NOMO-1 (cell line): Measurements from ENCODE around the gene CD79B.
"Not testable (repeated sequence)": the region's sequence is repeated elsewhere in the genome, so short reads cannot be mapped to it uniquely, and the experiment has no call there.

Source experiments
- DNase-seq, 2 experiments: peaks; one replicate each; lab custom pipeline; 2025; ENCODE audit not compliant: unreplicated experiment in 2 of 2; lab: John Stamatoyannopoulos, UW

The CD79B gene

DNA sequence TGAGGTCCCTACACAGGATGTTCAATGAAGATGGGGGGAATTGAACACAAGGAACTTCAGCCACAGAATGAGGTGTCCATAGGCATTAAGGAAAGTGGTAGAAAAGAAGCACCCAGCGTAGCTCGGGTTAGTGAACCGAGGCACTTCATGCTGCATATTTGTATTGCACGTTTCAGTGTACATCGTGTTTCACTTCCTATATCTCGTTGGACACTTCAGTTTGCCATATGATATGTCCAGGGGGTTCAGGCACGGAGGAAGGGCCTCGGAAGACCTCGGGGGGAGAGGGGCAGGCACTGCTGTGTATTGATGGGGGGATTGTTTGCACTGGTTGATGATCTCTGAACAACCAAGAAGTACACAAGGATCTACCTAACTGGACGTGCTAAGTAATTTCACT is 16.4 kb downstream of the CD79B start:
- peak in 1 of 2 experiments; percentile 49 for DNase-seq

DNA sequence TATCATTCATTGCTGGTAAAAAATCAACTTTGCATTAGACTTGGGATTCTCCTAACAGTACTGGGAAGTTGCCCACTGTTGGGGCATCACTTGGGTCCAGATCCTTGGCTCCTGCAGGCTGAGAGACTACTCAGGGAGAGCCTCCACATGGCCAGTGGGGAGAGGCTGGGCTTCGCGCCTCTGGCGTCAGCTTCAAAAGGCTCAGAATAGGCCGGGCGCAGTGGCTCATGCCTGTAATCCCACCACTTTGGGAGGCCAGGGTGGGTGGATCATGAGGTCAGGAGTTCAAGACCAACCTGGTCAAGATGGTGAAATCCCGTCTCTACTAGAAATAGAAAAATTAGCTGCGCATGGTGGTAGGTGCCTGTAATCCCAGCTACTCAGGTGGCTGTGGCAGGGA is 17.7 kb downstream of the CD79B start:
- DNase-seq = no peak

DNA sequence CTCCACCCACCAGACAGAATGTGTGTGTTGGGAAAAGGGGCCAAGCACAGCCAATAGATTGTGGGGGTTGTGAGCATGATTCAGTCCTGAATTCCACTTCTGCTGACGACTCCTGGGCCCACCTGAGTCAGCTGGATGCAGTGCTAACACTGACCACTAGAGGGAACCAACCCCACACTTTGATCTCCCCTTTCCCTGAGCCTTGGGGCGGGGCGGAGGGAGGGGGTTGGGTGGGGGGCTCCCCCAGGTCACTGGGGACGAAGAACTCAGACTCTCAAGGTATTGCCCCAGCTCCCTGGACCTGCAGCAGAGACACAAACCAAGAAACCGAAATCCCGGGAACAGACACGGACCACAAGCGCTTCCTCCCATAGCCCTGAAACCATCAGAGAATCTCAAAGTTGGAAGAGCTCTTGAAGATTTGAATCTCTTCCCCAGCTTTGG is 20.5 kb downstream of the CD79B start:
- DNase-seq = no peak

DNA sequence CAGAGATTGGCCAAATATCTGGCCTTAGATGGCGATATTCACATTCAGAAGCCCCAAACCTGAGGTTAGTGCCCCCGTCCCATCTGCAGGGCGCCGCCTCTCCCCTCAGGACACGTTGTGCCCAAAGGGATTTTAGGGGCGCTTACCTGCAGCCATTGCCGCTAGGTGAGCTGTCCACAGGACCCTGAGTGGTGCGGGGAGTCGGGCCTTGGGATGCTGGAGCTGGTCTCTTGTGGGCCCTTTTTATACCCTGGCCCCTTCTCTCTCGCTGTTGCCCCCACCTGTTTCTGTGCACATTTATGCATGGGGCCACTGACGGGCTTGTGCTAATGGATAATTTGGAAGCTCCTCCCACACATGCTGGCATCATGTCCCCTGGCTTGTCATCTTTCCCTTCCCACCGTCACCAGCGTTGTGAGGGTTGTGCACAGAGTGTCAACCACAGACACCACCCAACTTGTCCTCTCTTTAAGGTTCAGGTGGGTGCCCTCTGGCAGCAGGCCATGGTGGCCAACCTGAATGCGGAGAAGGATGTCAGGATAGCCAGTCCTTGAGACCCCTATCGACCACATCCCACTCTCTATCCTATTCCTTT is 21.0 kb downstream of the CD79B start, which contains the start of gene CSHL1:
TSS of gene CSHL1 (minus strand) at position 218 of the 595 bp plus-strand sequence. CDS start at position 156, 62 bp downstream.
- no peak for DNase-seq

DNA sequence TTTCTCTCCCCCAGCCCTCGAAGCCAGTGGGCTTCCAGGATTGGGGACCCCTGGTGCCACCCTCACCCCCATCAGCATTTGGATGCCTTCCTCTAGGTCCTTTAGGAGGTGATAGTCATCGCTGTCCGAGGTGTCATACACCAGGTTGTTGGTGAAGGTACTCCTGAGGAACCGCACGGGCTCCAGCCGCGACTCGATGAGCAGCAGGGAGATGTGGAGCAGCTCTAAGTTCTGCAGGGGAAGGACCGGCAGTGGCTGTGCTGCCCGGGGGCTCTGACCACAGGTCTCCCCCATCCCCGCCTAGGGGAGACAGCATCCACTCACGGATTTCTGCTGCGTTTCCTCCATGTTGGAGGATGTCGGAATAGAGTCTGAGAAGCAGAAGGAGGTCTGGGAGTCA is 22.0 kb downstream of the CD79B start:
- no peak for DNase-seq

DNA sequence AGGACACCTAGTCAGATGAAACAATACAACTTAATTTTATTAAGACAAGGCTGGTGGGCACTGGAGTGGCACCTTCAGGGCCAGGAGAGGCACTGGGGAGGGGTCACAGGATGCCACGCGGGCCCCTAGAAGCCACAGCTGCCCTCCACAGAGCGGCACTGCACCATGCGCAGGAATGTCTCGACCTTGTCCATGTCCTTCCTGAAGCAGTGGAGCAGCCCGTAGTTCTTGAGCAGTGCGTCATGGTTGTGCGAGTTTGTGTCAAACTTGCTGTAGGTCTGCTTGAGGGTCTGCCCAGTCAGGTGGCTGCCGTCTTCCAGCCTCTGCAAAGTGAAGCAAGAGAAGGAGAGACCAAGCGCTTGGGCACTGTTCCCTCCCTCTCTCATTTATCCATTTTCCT is 22.5 kb downstream of the CD79B start:
- not testable (repeated sequence) for DNase-seq

DNA sequence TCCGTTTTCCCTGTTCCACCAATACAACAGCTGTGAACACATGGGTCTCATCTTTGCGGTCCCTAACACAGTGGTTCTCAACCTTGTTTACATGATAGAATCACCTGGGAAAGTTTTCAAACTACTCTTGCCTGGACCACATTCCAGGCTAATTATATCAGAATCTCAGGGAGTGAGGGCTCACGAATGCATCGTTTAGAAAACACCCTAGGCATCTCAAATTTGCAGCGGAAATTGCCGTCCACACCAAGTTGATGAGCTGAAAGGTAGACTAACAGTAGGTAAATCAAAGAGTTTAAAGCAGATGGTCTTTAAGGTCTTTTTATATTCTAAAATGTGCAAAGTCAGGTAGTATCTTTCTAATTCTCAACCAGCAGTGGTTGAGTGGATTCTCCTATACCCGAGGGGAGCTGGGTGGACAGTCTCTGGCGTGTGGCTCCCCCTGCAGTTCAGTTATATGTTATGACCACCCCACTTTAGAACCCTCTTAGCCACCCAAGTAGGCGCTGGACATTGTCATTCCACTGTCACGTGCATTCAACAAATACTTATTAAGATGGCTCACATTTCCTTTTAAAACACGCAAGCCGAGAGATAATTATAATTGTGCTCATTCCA is 24.9 kb downstream of the CD79B start:
- DNase-seq = not testable (repeated sequence)

DNA sequence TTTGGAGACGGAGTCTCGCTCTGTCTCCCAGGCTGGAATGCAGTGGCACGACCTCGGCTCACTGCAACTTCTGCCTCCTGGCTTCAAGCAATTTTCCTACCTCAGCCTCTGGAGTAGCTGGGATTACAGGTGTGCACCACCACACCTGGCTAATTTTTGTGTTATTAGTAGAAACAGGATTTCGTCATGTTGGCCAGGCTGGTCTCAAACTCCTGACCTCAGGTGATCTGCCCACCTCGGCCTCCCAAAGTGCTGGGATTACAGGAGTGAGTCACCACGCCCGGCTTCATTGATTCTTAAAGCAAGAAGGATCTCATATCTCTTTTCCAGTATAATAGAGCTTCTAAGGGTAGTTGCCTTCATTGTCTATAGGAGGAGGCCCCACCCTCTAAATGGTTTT is 27.3 kb downstream of the CD79B start:
- DNase-seq = not testable (repeated sequence)

DNA sequence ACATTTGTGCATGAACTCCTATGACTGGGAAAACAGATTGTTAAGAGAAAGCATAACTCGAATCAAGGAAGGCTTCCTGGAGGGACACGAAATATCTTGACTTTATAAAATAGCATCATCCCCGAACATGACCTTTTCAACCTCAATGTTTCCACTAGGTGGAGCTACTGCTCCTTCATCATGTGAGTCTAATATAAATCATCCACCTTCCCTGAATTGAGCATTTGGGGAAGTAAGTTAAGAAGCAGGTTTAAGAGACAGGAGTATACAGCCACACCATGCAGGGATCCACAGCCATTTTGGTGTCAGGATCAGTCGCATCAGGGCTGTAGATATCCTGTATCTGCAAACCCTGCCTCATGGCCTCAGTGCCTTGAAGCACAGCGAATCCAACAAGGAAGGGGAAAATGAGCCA is 28.3 kb downstream of the CD79B start:
- DNase-seq = not testable (repeated sequence)

DNA sequence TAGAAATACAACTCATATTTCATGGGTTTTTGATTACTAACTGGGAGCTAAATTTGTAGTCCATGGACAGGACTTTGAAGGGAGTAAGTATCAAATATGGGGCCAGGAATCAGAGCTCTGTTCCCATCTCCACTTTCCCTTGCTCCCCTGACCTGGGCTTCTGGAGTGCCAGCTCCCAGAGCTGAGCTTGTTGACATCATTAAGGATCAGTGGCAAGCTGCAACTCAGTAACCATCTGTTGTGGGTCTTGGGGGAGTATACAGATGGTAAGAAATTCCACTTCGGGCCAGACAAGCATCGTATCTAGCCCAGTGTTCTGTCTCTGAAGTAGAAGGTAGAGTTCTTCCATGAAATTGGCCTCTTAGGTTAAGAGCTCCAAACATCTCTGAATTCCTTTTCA is 30.2 kb downstream of the CD79B start:
- DNase-seq = not testable (repeated sequence)

DNA sequence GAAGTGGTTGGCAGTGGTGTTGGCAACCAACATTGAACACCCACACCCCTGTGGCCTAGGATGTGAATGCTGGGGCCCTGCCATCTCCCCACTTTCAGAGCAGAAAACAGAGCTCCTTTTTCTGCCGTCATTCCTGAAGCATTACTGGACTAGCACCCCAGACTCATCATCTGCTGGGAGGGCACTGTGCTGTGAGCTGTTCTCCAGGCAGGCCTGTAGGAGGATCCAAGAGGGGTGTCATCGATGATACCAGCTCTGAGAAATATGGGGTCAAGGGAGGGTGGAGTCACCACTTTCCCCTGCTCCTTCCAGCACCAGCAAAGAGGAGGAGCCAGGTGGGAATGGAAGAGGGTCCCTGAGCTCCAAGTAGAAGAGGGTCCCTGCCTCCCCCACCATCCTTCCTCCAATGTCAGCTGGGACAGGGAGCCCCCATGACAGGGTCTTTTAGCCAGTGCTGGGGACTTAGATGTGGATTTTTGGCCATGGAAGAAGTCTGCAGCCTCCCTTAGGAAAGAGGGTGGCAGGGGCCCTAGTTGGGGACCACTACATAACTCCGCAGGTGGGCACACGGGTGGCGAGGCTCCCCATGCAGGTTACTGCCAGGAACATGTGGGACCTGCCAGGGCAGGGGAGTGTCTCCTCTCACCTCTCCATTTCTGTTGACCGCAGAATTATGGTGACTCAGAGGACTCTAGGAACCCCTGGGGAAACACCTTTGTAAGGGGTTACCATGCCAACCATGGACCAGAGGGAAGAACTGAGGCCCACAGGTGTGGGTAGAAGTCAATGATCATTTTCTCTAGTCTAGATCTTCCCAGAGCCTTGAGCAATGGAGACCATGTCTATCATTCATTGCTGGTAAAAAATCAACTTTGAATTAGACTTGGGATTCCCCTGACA is 33.0 kb downstream of the CD79B start:
- not testable (repeated sequence) for DNase-seq

DNA sequence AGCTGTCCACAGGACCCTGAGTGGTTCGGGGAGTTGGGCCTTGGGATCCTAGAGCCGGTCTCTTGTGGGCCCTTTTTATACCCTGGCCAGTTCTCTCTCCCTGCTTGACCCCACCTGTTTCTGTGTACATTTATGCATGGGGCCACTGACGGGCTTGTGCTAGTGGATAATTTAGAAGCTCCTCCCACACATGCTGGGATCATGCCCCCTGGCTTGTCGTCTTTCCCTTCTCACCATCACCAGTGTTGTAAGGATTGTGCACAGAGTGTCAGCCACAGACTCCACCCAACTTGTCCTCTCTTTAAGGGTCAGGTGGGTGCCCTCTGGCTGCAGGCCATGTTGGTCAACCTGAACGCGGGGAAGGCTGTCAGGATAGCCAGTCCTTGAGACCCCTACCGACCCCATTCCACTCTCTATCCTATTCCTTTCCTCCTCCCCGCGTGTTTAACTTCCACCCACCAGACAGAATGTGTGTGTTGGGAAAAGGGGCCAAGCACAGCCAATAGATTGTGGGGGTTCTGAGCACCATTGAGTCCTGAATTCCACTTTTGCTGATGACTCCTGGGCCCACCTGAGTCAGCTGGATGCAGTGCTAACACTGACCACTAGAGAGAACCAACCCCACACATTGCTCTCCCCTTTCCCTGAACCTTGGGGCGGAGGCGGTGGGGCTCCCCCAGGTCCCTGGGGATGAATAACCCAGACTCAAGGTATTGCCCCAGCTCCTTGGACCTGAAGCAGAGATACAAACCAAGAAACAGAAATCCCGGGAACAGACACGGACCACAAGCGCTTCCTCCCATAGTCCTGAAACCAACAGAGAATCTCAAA is 35.4 kb downstream of the CD79B start, which contains the start of gene CSH1:
TSS of gene CSH1 (minus strand) at position 51 of the 831 bp plus-strand sequence. CDS start 63 bp downstream, outside the sequence.
- not testable (repeated sequence) for DNase-seq

DNA sequence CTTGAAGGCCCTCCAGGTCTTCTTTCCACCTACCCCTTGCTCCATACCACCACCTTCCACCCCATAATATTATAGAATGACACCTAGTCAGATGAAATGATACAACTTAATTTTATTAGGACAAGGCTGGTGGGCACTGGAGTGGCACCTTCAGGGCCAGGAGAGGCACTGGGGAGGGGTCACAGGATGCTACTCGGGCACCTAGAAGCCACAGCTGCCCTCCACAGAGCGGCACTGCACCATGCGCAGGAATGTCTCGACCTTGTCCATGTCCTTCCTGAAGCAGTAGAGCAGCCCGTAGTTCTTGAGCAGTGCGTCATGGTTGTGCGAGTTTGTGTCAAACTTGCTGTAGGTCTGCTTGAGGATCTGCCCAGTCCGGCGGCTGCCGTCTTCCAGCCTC is 37.3 kb downstream of the CD79B start:
- DNase-seq = not testable (repeated sequence)

DNA sequence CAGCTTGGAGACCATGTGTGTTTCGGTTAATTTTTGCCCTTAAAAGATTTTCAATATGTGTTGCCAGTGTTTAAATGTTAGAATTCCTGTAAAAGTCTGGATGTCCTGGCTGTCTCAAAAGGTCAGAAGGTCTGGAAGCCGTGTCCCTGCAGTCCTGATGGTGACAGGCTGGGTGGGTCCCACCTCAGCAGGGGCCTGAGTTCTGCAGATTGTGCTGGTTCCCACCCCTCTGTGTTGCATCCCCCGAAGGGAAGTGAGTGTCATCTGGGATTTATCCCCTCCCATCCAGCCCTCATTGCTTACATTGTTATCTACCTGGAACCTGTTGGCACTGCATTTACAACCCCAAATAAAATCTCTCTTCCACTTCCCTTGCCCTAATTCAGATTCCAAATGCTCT is 38.1 kb downstream of the CD79B start:
- DNase-seq = not testable (repeated sequence)

DNA sequence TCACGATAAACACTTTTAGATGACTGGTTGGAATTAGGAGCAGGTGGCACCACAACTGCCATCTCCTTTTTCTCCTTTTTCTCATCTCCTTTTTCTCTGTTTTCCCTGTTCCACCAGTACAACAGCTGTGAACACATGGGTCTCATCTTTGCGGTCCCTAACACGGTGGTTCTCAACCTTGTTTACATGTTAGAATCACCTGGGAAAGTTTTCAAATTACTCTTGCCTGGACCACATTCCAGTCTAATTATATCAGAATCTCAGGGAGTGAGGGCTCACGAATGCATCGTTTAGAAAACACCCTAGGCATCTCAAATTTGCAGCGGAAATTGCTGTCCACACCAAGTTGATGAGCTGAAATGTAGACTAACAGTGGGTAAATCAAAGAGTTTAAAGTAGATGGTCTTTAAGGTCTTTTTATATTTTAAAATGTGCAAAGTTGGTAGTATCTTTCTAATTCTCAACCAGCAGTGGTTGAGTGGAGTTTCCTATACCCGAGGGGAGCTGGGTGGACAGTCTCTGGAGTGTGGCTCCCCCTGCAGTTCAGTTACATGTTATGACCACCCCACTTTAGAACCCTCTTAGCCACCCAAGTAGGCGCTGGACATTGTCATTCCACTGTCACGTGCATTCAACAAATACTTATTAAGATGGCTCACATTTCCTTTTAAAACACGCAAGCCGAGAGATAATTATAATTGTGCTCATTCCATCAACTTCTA is 39.7 kb downstream of the CD79B start:
- not testable (repeated sequence) for DNase-seq

DNA sequence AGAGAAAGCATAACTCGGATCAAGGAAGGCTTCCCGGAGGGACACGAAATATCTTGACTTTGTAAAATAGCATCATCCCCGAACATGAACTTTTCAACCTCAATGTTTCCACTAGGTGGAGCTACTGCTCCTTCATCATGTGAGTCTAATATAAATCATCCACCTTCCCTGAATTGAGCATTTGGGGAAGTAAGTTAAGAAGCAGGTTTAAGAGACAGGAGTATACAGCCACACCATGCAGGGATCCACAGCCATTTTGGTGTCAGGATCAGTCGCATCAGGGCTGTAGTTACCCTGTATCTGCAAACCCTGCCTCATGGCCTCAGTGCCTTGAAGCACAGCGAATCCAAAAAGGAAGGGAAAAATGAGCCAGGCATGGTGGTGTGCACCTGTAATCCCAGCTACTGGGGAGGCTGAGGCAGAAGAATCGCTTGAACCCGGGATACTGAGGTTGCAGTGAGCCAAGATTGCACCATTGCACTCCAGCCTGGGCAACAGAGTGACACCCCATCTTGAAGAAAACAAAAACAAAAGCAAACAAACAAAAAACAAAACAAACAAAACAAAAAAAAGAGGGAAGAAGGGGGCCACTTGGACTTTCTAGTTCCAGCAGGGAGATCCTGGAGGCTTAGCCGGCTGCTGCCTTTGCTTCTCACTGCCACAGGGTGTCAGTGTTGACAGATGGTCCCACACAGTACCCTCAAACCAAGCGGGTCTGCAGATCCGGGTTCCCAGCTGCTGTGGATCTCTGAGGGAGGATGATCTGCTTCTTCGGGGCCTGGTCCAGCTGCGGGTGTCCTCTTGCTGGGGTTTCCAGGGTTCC is 42.9 kb downstream of the CD79B start:
- peak in 1 of 2 experiments; percentile 4 for DNase-seq

DNA sequence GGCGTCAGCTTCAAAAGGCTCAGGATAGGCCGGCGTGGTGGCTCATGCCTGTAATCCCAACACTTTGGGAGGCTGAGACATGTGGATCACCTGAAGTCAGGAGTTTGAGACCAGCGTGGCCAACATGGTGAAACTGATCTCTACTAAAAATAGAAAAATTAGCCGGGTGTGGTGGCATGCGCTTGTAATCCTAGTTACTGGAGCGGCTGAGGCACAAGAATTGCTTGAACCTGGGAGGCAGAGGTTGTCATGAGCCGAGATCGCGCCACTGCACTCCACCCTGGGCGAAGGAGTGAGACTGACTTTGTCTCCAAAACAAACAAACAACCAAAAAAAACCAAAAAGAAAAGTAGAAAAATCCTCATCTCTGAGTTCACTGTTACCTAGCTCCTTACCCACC is 47.0 kb downstream of the CD79B start:
- not testable (repeated sequence) for DNase-seq

DNA sequence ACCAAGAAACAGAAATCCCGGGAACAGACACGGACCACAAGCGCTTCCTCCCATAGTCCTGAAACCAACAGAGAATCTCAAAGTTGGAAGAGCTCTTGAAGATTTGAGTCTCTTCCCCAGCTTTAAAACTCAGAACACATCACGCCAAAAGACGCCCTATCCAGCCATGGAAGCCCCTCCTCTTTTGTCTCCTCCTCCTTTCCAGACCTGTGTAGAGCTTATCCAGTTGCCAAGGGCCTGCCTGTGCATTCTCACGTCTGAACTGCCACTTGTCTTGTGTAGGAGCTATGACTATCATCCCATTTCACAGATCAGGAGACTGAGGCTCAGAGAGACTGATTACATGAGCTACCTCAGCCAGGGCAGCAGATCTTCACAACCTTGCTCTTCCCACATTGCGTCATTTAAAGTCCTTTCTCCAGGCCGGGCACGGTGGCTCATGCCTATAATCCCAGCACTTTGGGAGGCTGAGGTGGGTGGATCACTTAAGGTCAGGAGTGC is 49.5 kb downstream of the CD79B start:
- not testable (repeated sequence) for DNase-seq
